SK-N-SH (cell line): ENCODE results near the gene RASSF4. TPM values are rescaled to one million over a fixed set of nuclear protein-coding genes. Genes with fewer than 3 reads are reported as not detected.

ENCODE experiments used
- CTCF ChIA-PET: fragments of 300-600, 350-600 bp; formaldehyde crosslinking; extraction: SDS; loops from one replicate; lab custom pipeline; 2021; lab: Yijun Ruan, JAX
- POLR2A ChIA-PET: fragments of 350-600 bp; sonication (Branson Sonifier 250); formaldehyde crosslinking; extraction: SDS; loops from one replicate; lab custom pipeline; 2020; ENCODE audit warnings: antibody characterized with exemption, inconsistent platforms; lab: Yijun Ruan, JAX
- DNase-seq: peaks from one replicate; pipeline ENCODE4 v3.0.0; 2012
- H2AFZ ChIP-seq: fragments of 200-600 bp; sonication (generic); 2 replicates; pipeline ENCODE4 v1.8.1; 2016; ENCODE audit warnings: antibody characterized with exemption, mild to moderate bottlenecking, low read depth
- H3F3A ChIP-seq: fragments of 200-600 bp; sonication (generic); replicated peaks from 2 replicates; pipeline ENCODE3; 2016; ENCODE audit warnings: antibody characterized with exemption, mild to moderate bottlenecking; ENCODE audit not compliant: insufficient read depth
- H3K27ac ChIP-seq, 2 experiments: fragments of 200-500 bp in 1 of 2; fragments of 200-600 bp in 1 of 2; sonication (Bioruptor generic) in 1 of 2; sonication (generic), shearing (Covaris generic) in 1 of 2; 2 replicates each; pipeline versions ENCODE4 v1.5.1 to v1.6.1; 2014 to 2016; ENCODE audit warnings: low read depth in 2 of 2, inconsistent platforms in 1 of 2, low read length in 1 of 2, mild to moderate bottlenecking in 1 of 2, mixed read lengths in 1 of 2
- H3K27me3 ChIP-seq: fragments of 200-600 bp; sonication (generic), shearing (Covaris generic); 2 replicates; pipeline ENCODE4 v1.6.1; 2016; ENCODE audit warnings: mixed run types; ENCODE audit not compliant: insufficient read depth
- H3K36me3 ChIP-seq, 2 experiments: fragments of 200-500 bp in 1 of 2; fragments of 200-600 bp in 1 of 2; sonication (Bioruptor generic) in 1 of 2; sonication (generic) in 1 of 2; replicated peaks in 1 of 2; 2 replicates each; pipeline versions ENCODE3 to v1.5.1; 2014 to 2016; ENCODE audit warnings: low read length in 1 of 2, mild to moderate bottlenecking in 1 of 2; ENCODE audit not compliant: insufficient read depth in 2 of 2, control insufficient read depth in 1 of 2
- H3K4me1 ChIP-seq, 2 experiments: fragments of 200-500 bp in 1 of 2; fragments of 200-600 bp in 1 of 2; sonication (Bioruptor generic) in 1 of 2; sonication (generic), shearing (Covaris generic) in 1 of 2; 2 replicates each; pipeline versions ENCODE4 v1.5.1 to v1.6.1; 2014 to 2016; ENCODE audit warnings: low read depth in 1 of 2, low read length in 1 of 2, mixed run types in 1 of 2; ENCODE audit not compliant: insufficient read depth in 2 of 2, control insufficient read depth in 1 of 2
- H3K4me2 ChIP-seq: fragments of 200-600 bp; sonication (generic), shearing (Covaris generic); 2 replicates; pipeline ENCODE4 v1.6.1; 2017; ENCODE audit warnings: mixed run types
- H3K4me3 ChIP-seq, 2 experiments: fragments of 200-500 bp in 1 of 2; fragments of 200-600 bp in 1 of 2; sonication (Bioruptor generic) in 1 of 2; sonication (generic), shearing (Covaris generic) in 1 of 2; 2 replicates each; pipeline versions ENCODE4 v1.5.1 to v1.8.1; 2014 to 2016; ENCODE audit warnings: low read depth in 2 of 2, inconsistent platforms in 1 of 2, low read length in 1 of 2, mild to moderate bottlenecking in 1 of 2, mixed read lengths in 1 of 2, moderate library complexity in 1 of 2
- H3K79me2 ChIP-seq: fragments of 200-600 bp; sonication (generic); 2 replicates; pipeline ENCODE4 v1.8.1; 2017; ENCODE audit warnings: mild to moderate bottlenecking; ENCODE audit not compliant: insufficient read depth
- H3K9ac ChIP-seq: fragments of 200-600 bp; sonication (generic); 2 replicates; pipeline ENCODE4 v1.6.1; 2017; ENCODE audit warnings: mixed run types
- H3K9me2 ChIP-seq: fragments of 200-600 bp; sonication (generic); 2 replicates; pipeline ENCODE4 v1.6.1; 2017; ENCODE audit warnings: mixed run types
- H3K9me3 ChIP-seq: fragments of 200-600 bp; sonication (generic); 2 replicates; pipeline ENCODE4 v1.6.1; 2017; ENCODE audit warnings: mixed run types, mild to moderate bottlenecking, moderate library complexity
- H4K20me1 ChIP-seq: fragments of 200-600 bp; sonication (generic); 2 replicates; pipeline ENCODE4 v1.6.1; 2017; ENCODE audit warnings: mild to moderate bottlenecking, mixed run types; ENCODE audit not compliant: insufficient read depth
- CHD2 ChIP-seq: fragments of 150-350 bp; IDR thresholded peaks from 2 replicates; pipeline ENCODE4 v1.6.1; 2018; ENCODE audit warnings: low read length; ENCODE audit not compliant: partially characterized antibody
- ELF1 ChIP-seq: IDR thresholded peaks from 2 replicates; pipeline ENCODE4 v1.4.0; 2012
- EP300 ChIP-seq, 2 experiments: IDR thresholded peaks; 2 replicates each; pipeline versions ENCODE4 v1.4.0 to v1.6.1; 2012; ENCODE audit warnings: borderline replicate concordance in 1 of 2, low read depth in 1 of 2, low read length in 1 of 2
- FOXM1 ChIP-seq: IDR thresholded peaks from 2 replicates; pipeline ENCODE4 v1.4.0; 2012; ENCODE audit warnings: low read depth, mild to moderate bottlenecking
- GATA2 ChIP-seq: sonication (generic); formaldehyde crosslinking; IDR thresholded peaks from 2 replicates; pipeline ENCODE4 v1.5.0; 2020; ENCODE audit warnings: mild to moderate bottlenecking, missing genetic modification reagents
- JUND ChIP-seq: IDR thresholded peaks from 2 replicates; pipeline ENCODE4 v1.4.0; 2012
- MEF2A ChIP-seq: IDR thresholded peaks from 2 replicates; pipeline ENCODE4 v1.4.0; 2012; ENCODE audit warnings: low read depth, borderline replicate concordance
- MXI1 ChIP-seq: IDR thresholded peaks from 2 replicates; pipeline ENCODE4 v1.6.1; 2012; ENCODE audit warnings: mild to moderate bottlenecking, low read depth, low read length, improper control_type of control experiment
- RAD21 ChIP-seq: IDR thresholded peaks from 2 replicates; pipeline ENCODE4 v1.6.1; 2012; ENCODE audit warnings: mild to moderate bottlenecking, low read length
- RXRA ChIP-seq: IDR thresholded peaks from 2 replicates; pipeline ENCODE4 v1.4.0; 2012; ENCODE audit warnings: low read depth, mild to moderate bottlenecking, borderline replicate concordance
- SMC3 ChIP-seq: IDR thresholded peaks from 2 replicates; pipeline ENCODE4 v1.6.1; 2012; ENCODE audit warnings: low read depth, low read length, improper control_type of control experiment
- TCF12 ChIP-seq: IDR thresholded peaks from 2 replicates; pipeline ENCODE4 v1.4.0; 2012
- TEAD4 ChIP-seq: IDR thresholded peaks from 2 replicates; pipeline ENCODE4 v1.4.0; 2012; ENCODE audit warnings: mild to moderate bottlenecking, borderline replicate concordance; ENCODE audit not compliant: insufficient read depth
- YY1 ChIP-seq: IDR thresholded peaks from 2 replicates; pipeline ENCODE4 v1.4.0; 2012; ENCODE audit warnings: low read depth, mild to moderate bottlenecking
- WGBS: methylation state at CpG from one replicate; pipeline ENCODE4 v1.1.6; 2017; ENCODE audit warnings: low lambda C conversion rate; 5-methylcytosine and 5-hydroxymethylcytosine counted together
- polyA plus RNA-seq, 3 experiments: library from polyadenylated mRNA; depleted of rRNA; stranded (reverse); fragments of >200 nt; gene quantifications; 2 replicates each; pipeline ENCODE4 v1.2.3, GENCODE V29; 2012
- TF ChIP-seq, protein P1 (sequence below): fragments of 200-600 bp; sonication (generic); IDR thresholded peaks from 2 replicates; pipeline ENCODE4 v1.6.1; 2017; ENCODE audit warnings: antibody characterized with exemption, mild to moderate bottlenecking, moderate library complexity
- TF ChIP-seq, protein P2 (sequence below): IDR thresholded peaks from 2 replicates; pipeline ENCODE4; 2012
- TF ChIP-seq, protein P3 (sequence below): IDR thresholded peaks from 2 replicates; pipeline ENCODE4 v1.4.0; 2012; ENCODE audit warnings: low read depth, borderline replicate concordance
- TF ChIP-seq, protein P4 (sequence below): IDR thresholded peaks from 2 replicates; pipeline ENCODE4 v1.6.1; 2012; ENCODE audit warnings: mild to moderate bottlenecking, low read depth, low read length, moderate library complexity

RASSF4 gene
- polyA plus RNA-seq, 1 of the 3 experiments (the other 2 are of a cell fraction) = 11.0 TPM

DNA sequence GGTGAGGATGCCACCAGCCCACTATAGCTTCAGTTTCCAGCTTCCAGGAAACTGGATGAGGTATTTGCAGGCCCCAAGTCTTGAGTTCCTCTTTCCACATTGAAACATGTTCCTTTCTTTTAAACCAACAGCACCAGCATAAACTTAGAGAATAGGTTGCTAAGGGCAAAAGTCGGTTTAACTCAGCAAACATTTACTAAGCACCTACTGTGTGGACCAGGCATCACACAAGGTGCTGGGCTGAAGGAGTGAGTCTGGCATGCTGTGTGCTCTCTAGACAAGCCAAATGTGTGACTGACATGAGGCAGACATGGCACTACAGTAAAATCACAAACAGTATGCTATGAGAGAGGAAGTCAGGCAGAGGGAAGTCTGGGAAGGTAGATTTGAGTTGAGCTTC is 11.0 kb upstream of the RASSF4 start (continued):
- TF ChIP-seq EP300 (IDR thresholded peaks at IDR 0.05; ENCODE audit: borderline replicate concordance in 1 of 2, low read depth in 1 of 2, low read length in 1 of 2) (no peak), JUND (no peak), TCF12 (no peak)

DNA sequence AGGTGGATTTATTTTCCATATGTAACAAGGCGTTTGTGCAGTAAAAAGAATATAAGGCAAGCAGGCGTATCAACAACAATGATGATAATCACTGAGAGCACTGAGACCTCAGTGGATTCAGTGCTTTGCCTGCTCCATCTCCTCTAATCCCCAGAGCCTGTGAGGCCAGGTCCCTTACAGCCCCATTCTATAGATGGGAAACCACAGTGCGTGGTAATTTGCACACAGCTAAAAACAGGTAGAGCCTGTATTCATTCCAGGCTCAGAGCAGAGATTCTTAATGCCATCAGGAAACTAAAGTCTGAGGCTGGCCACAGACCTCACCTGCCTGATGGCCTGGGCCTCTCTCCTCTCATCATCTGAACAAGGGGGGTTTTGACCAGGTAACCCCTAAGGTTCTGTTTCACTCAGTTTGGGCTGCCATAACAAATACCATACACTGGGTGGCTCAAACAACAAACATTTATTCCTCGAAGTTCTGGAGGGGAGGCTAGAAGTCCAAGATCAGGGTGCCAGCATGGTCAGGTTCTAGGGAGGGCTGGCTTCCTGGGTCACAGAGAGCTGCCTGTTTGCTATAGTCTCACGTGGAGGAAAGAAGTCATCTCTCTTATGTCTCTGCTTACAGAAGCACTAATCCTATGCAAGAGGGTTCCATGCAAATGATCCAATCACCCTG is 10.3 kb upstream of the RASSF4 start:
- peaks cover 4 to 6% of the 10 kb centered on the region in 2 experiments; a peak in 2 of 4 replicates for H3K4me1 ChIP-seq
- DNase-seq = no peak
- no peak overlapping the region for H2AFZ ChIP-seq
- WGBS = 77% methylated on average over 5 of the region's 5 CpGs
- POLR2A ChIA-PET = no interaction called here
- H3K9me2 ChIP-seq = no peaks in the 10 kb centered on the region
- H3K27me3 ChIP-seq = no peaks in the 10 kb centered on the region
- no peak overlapping the region for H3K4me2 ChIP-seq
- peaks cover 6% of the 10 kb centered on the region; the same call in 1 of the 2 replicates for H3K9me3 ChIP-seq
- no peak overlapping the region for H3K9ac ChIP-seq
- H3K79me2 ChIP-seq = no peaks in the 10 kb centered on the region; the same call in 1 of the 2 replicates
- no peaks in the 10 kb centered on the region for H3F3A ChIP-seq
- no peak overlapping the region for H3K4me3 ChIP-seq
- no peaks in the 10 kb centered on the region for H4K20me1 ChIP-seq
- CTCF ChIA-PET = interaction anchor here (0.7 to 6.5 kb wide), 3 partner anchors 16 to 25 kb away, joined by 3 to 44 read pairs (median 4); no protein-coding TSS in a partner anchor
- no peak overlapping the region for H3K27ac ChIP-seq
- H3K36me3 ChIP-seq = no peaks in the 10 kb centered on the region
- TF ChIP-seq TEAD4 (no peak), EP300 (IDR thresholded peaks at IDR 0.05; ENCODE audit: borderline replicate concordance in 1 of 2, low read depth in 1 of 2, low read length in 1 of 2) (no peak), GATA2 (CRISPR knock-in tag) (no peak), JUND (no peak), RXRA (no peak)
- TF ChIP-seq, protein P1, sequence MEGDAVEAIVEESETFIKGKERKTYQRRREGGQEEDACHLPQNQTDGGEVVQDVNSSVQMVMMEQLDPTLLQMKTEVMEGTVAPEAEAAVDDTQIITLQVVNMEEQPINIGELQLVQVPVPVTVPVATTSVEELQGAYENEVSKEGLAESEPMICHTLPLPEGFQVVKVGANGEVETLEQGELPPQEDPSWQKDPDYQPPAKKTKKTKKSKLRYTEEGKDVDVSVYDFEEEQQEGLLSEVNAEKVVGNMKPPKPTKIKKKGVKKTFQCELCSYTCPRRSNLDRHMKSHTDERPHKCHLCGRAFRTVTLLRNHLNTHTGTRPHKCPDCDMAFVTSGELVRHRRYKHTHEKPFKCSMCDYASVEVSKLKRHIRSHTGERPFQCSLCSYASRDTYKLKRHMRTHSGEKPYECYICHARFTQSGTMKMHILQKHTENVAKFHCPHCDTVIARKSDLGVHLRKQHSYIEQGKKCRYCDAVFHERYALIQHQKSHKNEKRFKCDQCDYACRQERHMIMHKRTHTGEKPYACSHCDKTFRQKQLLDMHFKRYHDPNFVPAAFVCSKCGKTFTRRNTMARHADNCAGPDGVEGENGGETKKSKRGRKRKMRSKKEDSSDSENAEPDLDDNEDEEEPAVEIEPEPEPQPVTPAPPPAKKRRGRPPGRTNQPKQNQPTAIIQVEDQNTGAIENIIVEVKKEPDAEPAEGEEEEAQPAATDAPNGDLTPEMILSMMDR = 0 out of 2 replicates have a peak, but pooled peaks have one; percentile 6
- TF ChIP-seq, protein P2, sequence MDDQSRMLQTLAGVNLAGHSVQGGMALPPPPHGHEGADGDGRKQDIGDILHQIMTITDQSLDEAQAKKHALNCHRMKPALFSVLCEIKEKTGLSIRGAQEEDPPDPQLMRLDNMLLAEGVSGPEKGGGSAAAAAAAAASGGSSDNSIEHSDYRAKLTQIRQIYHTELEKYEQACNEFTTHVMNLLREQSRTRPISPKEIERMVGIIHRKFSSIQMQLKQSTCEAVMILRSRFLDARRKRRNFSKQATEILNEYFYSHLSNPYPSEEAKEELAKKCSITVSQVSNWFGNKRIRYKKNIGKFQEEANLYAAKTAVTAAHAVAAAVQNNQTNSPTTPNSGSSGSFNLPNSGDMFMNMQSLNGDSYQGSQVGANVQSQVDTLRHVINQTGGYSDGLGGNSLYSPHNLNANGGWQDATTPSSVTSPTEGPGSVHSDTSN = no peak
- TF ChIP-seq, protein P3, sequence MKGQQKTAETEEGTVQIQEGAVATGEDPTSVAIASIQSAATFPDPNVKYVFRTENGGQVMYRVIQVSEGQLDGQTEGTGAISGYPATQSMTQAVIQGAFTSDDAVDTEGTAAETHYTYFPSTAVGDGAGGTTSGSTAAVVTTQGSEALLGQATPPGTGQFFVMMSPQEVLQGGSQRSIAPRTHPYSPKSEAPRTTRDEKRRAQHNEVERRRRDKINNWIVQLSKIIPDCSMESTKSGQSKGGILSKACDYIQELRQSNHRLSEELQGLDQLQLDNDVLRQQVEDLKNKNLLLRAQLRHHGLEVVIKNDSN = no peak

DNA sequence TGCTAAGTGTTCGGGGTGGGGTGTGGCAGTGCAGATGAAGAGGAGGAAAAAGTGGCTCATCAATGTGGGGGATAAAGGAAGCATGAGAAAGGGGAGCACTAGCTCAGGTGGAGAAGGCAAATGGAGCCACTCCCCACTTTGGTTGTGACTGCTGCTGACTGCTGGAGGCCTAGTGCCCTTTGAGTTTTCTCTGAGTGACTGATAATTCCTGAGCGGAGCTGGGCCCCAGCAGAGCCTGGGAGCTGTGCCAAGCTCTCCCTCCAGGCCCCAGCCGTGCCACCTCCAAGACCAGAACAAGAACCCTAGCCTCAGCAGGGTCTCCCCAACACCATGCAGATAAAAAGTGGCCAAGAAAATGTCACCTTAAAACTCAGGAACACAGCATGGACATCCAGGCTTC is 9.7 kb upstream of the RASSF4 start:
- 90% methylated on average over 1 of the region's 3 CpGs for WGBS
- Histone ChIP-seq H3K9me2 (no peaks in the 10 kb centered on the region), H3K27me3 (no peaks in the 10 kb centered on the region), H3K4me3 (no peak overlapping the region), H3K4me1 (peaks cover 4 to 6% of the 10 kb centered on the region in 2 experiments; a peak in 2 of 4 replicates), H3K9ac (no peak overlapping the region), H3K27ac (no peak overlapping the region), H3K79me2 (no peaks in the 10 kb centered on the region; the same call in 1 of the 2 replicates), H3K9me3 (no peaks in the 10 kb centered on the region; the same call in 1 of the 2 replicates), H2AFZ (no peak overlapping the region), H3K4me2 (no peak overlapping the region), H3K36me3 (no peaks in the 10 kb centered on the region), H4K20me1 (no peaks in the 10 kb centered on the region), H3F3A (no peaks in the 10 kb centered on the region)
- ChIA-PET CTCF (interaction anchor here (1.4 to 6.5 kb wide), 2 partner anchors 17 to 20 kb away, joined by 4 to 44 read pairs; no protein-coding TSS in a partner anchor), POLR2A (no interaction called here)
- TF ChIP-seq YY1 (no peak), RAD21 (no peak), CHD2 (no peak), FOXM1 (no peak), MEF2A (no peak), JUND (no peak), ELF1 (no peak), SMC3 (no peak), MXI1 (no peak)
- TF ChIP-seq, protein P4, sequence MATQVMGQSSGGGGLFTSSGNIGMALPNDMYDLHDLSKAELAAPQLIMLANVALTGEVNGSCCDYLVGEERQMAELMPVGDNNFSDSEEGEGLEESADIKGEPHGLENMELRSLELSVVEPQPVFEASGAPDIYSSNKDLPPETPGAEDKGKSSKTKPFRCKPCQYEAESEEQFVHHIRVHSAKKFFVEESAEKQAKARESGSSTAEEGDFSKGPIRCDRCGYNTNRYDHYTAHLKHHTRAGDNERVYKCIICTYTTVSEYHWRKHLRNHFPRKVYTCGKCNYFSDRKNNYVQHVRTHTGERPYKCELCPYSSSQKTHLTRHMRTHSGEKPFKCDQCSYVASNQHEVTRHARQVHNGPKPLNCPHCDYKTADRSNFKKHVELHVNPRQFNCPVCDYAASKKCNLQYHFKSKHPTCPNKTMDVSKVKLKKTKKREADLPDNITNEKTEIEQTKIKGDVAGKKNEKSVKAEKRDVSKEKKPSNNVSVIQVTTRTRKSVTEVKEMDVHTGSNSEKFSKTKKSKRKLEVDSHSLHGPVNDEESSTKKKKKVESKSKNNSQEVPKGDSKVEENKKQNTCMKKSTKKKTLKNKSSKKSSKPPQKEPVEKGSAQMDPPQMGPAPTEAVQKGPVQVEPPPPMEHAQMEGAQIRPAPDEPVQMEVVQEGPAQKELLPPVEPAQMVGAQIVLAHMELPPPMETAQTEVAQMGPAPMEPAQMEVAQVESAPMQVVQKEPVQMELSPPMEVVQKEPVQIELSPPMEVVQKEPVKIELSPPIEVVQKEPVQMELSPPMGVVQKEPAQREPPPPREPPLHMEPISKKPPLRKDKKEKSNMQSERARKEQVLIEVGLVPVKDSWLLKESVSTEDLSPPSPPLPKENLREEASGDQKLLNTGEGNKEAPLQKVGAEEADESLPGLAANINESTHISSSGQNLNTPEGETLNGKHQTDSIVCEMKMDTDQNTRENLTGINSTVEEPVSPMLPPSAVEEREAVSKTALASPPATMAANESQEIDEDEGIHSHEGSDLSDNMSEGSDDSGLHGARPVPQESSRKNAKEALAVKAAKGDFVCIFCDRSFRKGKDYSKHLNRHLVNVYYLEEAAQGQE = no peak
- no peak for DNase-seq
